ENCODE data around the gene GRIK3. TPM values are rescaled to one million over a fixed set of nuclear protein-coding genes. Genes with fewer than 3 reads are reported as not detected.

GRIK3 gene
- total and polyA plus RNA-seq, 2 experiments from 2014 or later = 0.09 TPM; not detected in 1

DNA sequence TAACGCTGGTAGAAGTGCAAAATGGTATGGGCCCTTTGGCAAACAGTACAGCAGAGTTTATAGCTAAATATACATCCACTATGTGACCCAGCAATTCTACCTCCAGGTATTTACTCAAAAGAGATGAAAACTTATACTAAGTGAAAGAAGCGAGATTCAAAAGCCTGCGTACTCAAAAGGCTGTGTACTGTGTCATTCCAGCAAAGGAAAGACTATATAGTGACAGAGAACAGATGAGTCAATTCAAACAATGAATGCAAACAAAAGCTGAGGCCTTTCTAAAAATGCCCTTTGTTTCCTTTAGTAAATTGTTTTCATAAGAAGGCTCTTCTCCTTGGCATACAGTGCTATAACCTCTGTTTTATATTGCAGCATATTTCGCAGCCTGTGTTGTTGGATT, 282.8 kb downstream of the GRIK3 start:
- Histone ChIP-seq H3K4me3 (no peak overlapping the region), H3K27ac (no peak overlapping the region), H3K4me1 (ENCODE audit: low read depth) (no peaks in the 10 kb centered on the region), H3K27me3 (no peaks in the 10 kb centered on the region), H3K9me3 (ENCODE audit: low read depth) (no peaks in the 10 kb centered on the region), H3K36me3 (no peaks in the 10 kb centered on the region)
- TF ChIP-seq CTCF (IDR thresholded peaks at IDR 0.05; ENCODE audit: low read depth, low read length) = no peak
- DNase-seq (ENCODE audit: low read depth in 1 of 2, low spot score in 1 of 2) = no peak

DNA sequence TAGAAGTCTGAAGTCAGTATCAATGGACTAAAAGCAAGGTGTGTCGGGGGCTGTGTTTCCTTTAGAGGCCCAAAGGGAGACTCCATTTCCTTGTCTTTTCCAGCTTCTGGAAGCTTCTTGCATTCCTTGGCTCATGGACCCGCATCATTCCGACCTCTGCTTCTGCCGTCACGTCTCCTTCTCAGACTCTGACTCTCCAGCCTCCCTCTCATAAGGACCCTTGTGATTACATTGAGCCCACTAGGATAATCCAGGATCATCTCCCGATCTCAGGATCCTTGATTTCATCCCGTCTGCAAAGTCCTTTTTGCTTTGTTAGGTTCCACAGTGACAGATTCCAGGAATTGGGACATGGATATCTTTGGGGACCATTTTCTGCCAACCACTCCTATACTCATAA, 285.8 kb downstream of the GRIK3 start:
- Histone ChIP-seq H3K27ac (no peak overlapping the region), H3K4me1 (ENCODE audit: low read depth) (no peaks in the 10 kb centered on the region), H3K4me3 (no peak overlapping the region), H3K9me3 (ENCODE audit: low read depth) (no peaks in the 10 kb centered on the region), H3K27me3 (no peaks in the 10 kb centered on the region), H3K36me3 (no peaks in the 10 kb centered on the region)
- no peak for DNase-seq (ENCODE audit: low read depth in 1 of 2, low spot score in 1 of 2)
- no peak for TF ChIP-seq CTCF (IDR thresholded peaks at IDR 0.05; ENCODE audit: low read depth, low read length)
